ENCODE measurements around the gene ECHDC3. TPM values are rescaled to one million over a fixed set of nuclear protein-coding genes. Genes with fewer than 3 reads are reported as not detected.

The ECHDC3 gene
- total RNA-seq, 4 donors from 2014 or later, result 0.44 to 55.7 (median 31.6) TPM

GRCh38 chr10:11773761-11774441 lies 31.7 kb downstream of the ECHDC3 start:
- no peak overlapping the region for H3K27ac ChIP-seq
- whole genome bisulfite sequencing, 2 donors, result 81 to 86% methylated on average over 14 of the region's 14 CpGs
- H3K27me3 ChIP-seq, result peaks cover 0 to 5% (median 0%) of the 10 kb centered on the region in 4 donors
- no peak overlapping the region for H3K4me3 ChIP-seq
- no peak for DNase-seq
- TF ChIP-seq CTCF (IDR thresholded peaks at IDR 0.05), result no peak
- TF ChIP-seq POLR2A (IDR thresholded peaks at IDR 0.05), result no peak
- no peaks in the 10 kb centered on the region for H3K4me1 ChIP-seq
- no peaks in the 10 kb centered on the region for H3K36me3 ChIP-seq
- H3K9me3 ChIP-seq, result no peaks in the 10 kb centered on the region
- intact Hi-C loops (cut with DNase I), result no loop called here

GRCh38 chr10:11775412-11775811 lies 33.2 kb downstream of the ECHDC3 start:
- TF ChIP-seq CTCF (IDR thresholded peaks at IDR 0.05) (no peak), POLR2A (IDR thresholded peaks at IDR 0.05) (no peak)

GRCh38 chr10:11776080-11776479 lies 33.9 kb downstream of the ECHDC3 start:
- H3K4me1 ChIP-seq, result no peaks in the 10 kb centered on the region
- peaks cover 0 to 5% (median 0%) of the 10 kb centered on the region in 4 donors for H3K27me3 ChIP-seq

More at GRCh38 chr10:11775412-11775811, 33.2 kb downstream of the ECHDC3 start:
- intact Hi-C loops (cut with DNase I), result no loop called here
- 51 to 78% methylated on average over 5 of the region's 5 CpGs for WGBS, 2 donors
- Histone ChIP-seq H3K4me3 (no peak overlapping the region), H3K27me3 (peaks cover 0 to 5% (median 0%) of the 10 kb centered on the region in 4 donors), H3K27ac (no peak overlapping the region), H3K36me3 (no peaks in the 10 kb centered on the region), H3K9me3 (no peaks in the 10 kb centered on the region), H3K4me1 (no peaks in the 10 kb centered on the region)
- no peak for DNase-seq

GRCh38 chr10:11781114-11781513 lies 38.9 kb downstream of the ECHDC3 start:
- no peak overlapping the region for H3K27ac ChIP-seq
- no peak for DNase-seq
- H3K4me1 ChIP-seq, result no peaks in the 10 kb centered on the region
- intact Hi-C loops (cut with DNase I), result loop anchor here (10.0 kb wide), 1 partner anchor 204 kb away; no protein-coding TSS in a partner anchor
- no peak overlapping the region for H3K4me3 ChIP-seq
- 80 to 87% methylated on average over 2 to 5 of the region's 6 CpGs for WGBS, 2 donors
- TF ChIP-seq POLR2A (IDR thresholded peaks at IDR 0.05), result no peak
- no peak for TF ChIP-seq CTCF (IDR thresholded peaks at IDR 0.05)
- H3K9me3 ChIP-seq, result no peaks in the 10 kb centered on the region
- H3K27me3 ChIP-seq, result no peaks in the 10 kb centered on the region
- H3K36me3 ChIP-seq, result no peaks in the 10 kb centered on the region

More at GRCh38 chr10:11776080-11776479, 33.9 kb downstream of the ECHDC3 start:
- intact Hi-C loops (cut with DNase I), result no loop called here
- no peak for TF ChIP-seq CTCF (IDR thresholded peaks at IDR 0.05)
- TF ChIP-seq POLR2A (IDR thresholded peaks at IDR 0.05), result no peak
- no peaks in the 10 kb centered on the region for H3K9me3 ChIP-seq
- WGBS, 2 donors, result 84 to 91% methylated on average over 3 of the region's 3 CpGs
- H3K4me3 ChIP-seq, result no peak overlapping the region
- H3K36me3 ChIP-seq, result no peaks in the 10 kb centered on the region
- no peak for DNase-seq
- H3K27ac ChIP-seq, result no peak overlapping the region

- no peaks in the 10 kb centered on the region for H3K4me1 ChIP-seq
- intact Hi-C loops (cut with DNase I), result loop anchor here (10.0 kb wide), 1 partner anchor 202 kb away; no protein-coding TSS in a partner anchor
- TF ChIP-seq POLR2A (IDR thresholded peaks at IDR 0.05), result no peak
- peak; percentile 51 to 83 (median 69) for TF ChIP-seq CTCF (IDR thresholded peaks at IDR 0.05)
- no peaks in the 10 kb centered on the region for H3K36me3 ChIP-seq
- 53 to 54% methylated on average over 8 to 11 of the region's 18 CpGs for WGBS, 2 donors
- no peak for DNase-seq
- H3K27me3 ChIP-seq, result no peaks in the 10 kb centered on the region
- H3K9me3 ChIP-seq, result no peaks in the 10 kb centered on the region
- no peak overlapping the region for H3K27ac ChIP-seq
- no peak overlapping the region for H3K4me3 ChIP-seq
These were observed 40.8 kb downstream of the ECHDC3 start for GRCh38 chr10:11782793-11783557.
